Endodermal cell (in vitro differentiated cells): ENCODE data around the gene RRP36. TPM values are rescaled to one million over a fixed set of nuclear protein-coding genes. Genes with fewer than 3 reads are reported as not detected.

Experiments
- DNase-seq: peaks from one replicate; pipeline ENCODE4 v3.0.0-alpha.2; 2017
- H3K27ac ChIP-seq: 2 replicates; pipeline ENCODE4 v1.5.1; 2013; ENCODE audit warnings: mild to moderate bottlenecking, low read depth, low read length, moderate library complexity
- H3K27me3 ChIP-seq: 2 replicates; pipeline ENCODE4 v1.6.1; 2013; ENCODE audit warnings: mild to moderate bottlenecking, low read length, moderate library complexity; ENCODE audit not compliant: insufficient read depth, control insufficient read depth, poor library complexity, severe bottlenecking
- H3K36me3 ChIP-seq: 2 replicates; pipeline ENCODE4 v1.7.0; 2013; ENCODE audit warnings: mild to moderate bottlenecking, low read length, moderate library complexity; ENCODE audit not compliant: control insufficient read depth, insufficient read depth
- H3K4me1 ChIP-seq: one replicate; pipeline ENCODE4 v1.7.0; 2013; ENCODE audit warnings: low read length; ENCODE audit not compliant: control insufficient read depth, insufficient read depth
- H3K4me3 ChIP-seq: 2 replicates; pipeline ENCODE4 v1.5.1; 2013; ENCODE audit warnings: mild to moderate bottlenecking, low read length, moderate library complexity
- H3K9ac ChIP-seq: 2 replicates; pipeline ENCODE4 v1.6.1; 2013; ENCODE audit warnings: mild to moderate bottlenecking, low read length, moderate library complexity; ENCODE audit not compliant: poor library complexity, severe bottlenecking; ENCODE audit errors: extremely low read depth
- H3K9me3 ChIP-seq: 2 replicates; pipeline ENCODE4 v1.6.1; 2013; ENCODE audit warnings: mild to moderate bottlenecking, low read length, moderate library complexity; ENCODE audit not compliant: control insufficient read depth
- H3K27ac Mint-ChIP-seq: 2 replicates; pipeline ENCODE4 v1.8.0; 2020; ENCODE audit warnings: mixed read lengths
- H3K27me3 Mint-ChIP-seq: 2 replicates; pipeline ENCODE4 v1.8.0; 2021; ENCODE audit warnings: mild to moderate bottlenecking, mixed read lengths; ENCODE audit not compliant: insufficient read depth
- H3K36me3 Mint-ChIP-seq: 2 replicates; pipeline ENCODE4 v1.8.0; 2020; ENCODE audit warnings: low read depth, mixed read lengths
- H3K4me1 Mint-ChIP-seq: 2 replicates; pipeline ENCODE4 v1.8.0; 2020; ENCODE audit warnings: mixed read lengths
- H3K4me3 Mint-ChIP-seq: 2 replicates; pipeline ENCODE4 v1.8.0; 2020; ENCODE audit warnings: mild to moderate bottlenecking, moderate library complexity, mixed read lengths
- H3K9me3 Mint-ChIP-seq: 2 replicates; pipeline ENCODE4 v1.8.0; 2020; ENCODE audit warnings: mild to moderate bottlenecking, mixed read lengths
- WGBS, 2 experiments: methylation state at CpG; one replicate each; pipeline versions ENCODE4 v1.1.5 to v1.1.7; 2013; ENCODE audit warnings: missing lambda C conversion rate in 2 of 2, mixed read lengths in 1 of 2; ENCODE audit not compliant: insufficient coverage in 1 of 2, insufficient read length in 1 of 2; 5-methylcytosine and 5-hydroxymethylcytosine counted together
- total RNA-seq, 2 donors: library from RNA; stranded (reverse); fragmentation: NEBNext Ultra II Directional in 1 of 2; extraction: Animal tissue kit (Norgen Biotek cat#: 25700) in 1 of 2; gene quantifications; 2 replicates in 1 of 2; 3 replicates in 1 of 2; pipeline ENCODE4 v1.2.1, GENCODE V29; 2021
- TF ChIP-seq, protein P1 (sequence below): fragments of 200-600 bp; sonication (generic); conservative IDR thresholded peaks from 2 replicates; pipeline ENCODE4 v1.5.0; 2021; ENCODE audit warnings: antibody characterized with exemption, mild to moderate bottlenecking

The RRP36 gene
- total RNA-seq, 2 donors from 2014 or later: 76.9 to 80.6 TPM

- Mint-ChIP-seq H3K9me3 (no peaks in the 10 kb centered on the region), H3K4me1 (peaks cover 20% of the 10 kb centered on the region), H3K36me3 (peaks cover 24% of the 10 kb centered on the region), H3K27ac (peak within 1 kb of the TSS; percentile 79), H3K4me3 (peak within 1 kb of the TSS; percentile 88), H3K27me3 (no peaks in the 10 kb centered on the region)
- Histone ChIP-seq H3K9ac (peak within 1 kb of the TSS; percentile 91), H3K27me3 (no peaks in the 10 kb centered on the region), H3K36me3 (peaks cover 25% of the 10 kb centered on the region), H3K4me3 (peak within 1 kb of the TSS; percentile 95), H3K9me3 (no peaks in the 10 kb centered on the region), H3K4me1 (peaks cover 8% of the 10 kb centered on the region), H3K27ac (peak within 1 kb of the TSS; percentile 66)
- TF ChIP-seq, protein P1, sequence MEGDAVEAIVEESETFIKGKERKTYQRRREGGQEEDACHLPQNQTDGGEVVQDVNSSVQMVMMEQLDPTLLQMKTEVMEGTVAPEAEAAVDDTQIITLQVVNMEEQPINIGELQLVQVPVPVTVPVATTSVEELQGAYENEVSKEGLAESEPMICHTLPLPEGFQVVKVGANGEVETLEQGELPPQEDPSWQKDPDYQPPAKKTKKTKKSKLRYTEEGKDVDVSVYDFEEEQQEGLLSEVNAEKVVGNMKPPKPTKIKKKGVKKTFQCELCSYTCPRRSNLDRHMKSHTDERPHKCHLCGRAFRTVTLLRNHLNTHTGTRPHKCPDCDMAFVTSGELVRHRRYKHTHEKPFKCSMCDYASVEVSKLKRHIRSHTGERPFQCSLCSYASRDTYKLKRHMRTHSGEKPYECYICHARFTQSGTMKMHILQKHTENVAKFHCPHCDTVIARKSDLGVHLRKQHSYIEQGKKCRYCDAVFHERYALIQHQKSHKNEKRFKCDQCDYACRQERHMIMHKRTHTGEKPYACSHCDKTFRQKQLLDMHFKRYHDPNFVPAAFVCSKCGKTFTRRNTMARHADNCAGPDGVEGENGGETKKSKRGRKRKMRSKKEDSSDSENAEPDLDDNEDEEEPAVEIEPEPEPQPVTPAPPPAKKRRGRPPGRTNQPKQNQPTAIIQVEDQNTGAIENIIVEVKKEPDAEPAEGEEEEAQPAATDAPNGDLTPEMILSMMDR: no peak
- peak; percentile 96 for DNase-seq
- 4 to 13% methylated on average over 3 to 60 of the region's 60 CpGs for WGBS, 2 experiments
Observed at GRCh38 chr6:43075670-43076463, 54.4 kb downstream of the RRP36 start, which contains the start of gene PTK7. Gene PTK7 (plus strand): TSS chr6:43076314. CDS start chr6:43076489, 175 bp downstream.

DNA sequence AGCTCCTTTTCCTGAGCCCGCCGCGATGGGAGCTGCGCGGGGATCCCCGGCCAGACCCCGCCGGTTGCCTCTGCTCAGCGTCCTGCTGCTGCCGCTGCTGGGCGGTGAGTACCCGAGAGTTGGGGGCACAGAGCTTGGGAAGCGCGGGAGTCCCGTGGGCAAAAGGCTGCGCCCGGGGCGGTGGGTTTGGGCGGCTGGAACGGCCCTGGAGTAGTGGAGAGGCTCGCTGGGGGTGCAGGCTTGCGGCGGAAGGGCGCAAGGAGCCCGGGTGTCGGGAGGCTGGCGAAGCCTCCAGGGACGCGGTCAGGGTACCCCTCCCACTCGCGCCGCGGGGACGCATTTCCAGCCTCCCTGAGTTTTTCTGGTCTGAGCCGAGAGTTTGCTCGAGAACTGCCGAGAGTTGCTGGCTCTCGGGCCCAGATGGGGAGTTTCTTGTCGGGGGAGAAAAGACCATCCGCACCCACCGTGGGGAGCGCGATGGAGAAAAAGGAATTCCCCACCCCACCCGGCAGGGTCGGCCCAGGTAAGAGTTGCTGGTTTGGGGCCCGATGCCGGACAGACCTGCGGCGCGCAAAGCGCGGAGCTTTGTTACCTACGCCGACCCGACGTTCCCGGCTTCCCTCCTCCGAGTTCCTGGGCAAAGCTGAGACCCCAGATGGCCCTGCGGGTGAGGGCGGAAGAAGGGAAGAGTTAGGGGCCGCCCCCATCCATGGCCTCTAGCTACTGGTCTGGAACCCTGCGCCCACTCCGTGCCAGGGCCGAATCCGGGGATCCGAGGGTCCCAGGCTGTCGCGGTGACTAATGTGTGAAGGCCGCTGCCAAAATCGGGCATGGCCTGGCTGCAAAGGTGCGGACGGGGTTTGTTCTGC is 55.3 kb downstream of the RRP36 start:
- peak overlapping the region; percentile 88 for H3K4me3 Mint-ChIP-seq
- WGBS, 2 experiments: 0% methylated on average over 45 to 72 of the region's 72 CpGs
- H3K36me3 ChIP-seq: peaks cover 25% of the 10 kb centered on the region
- peak overlapping the region; percentile 91 for H3K9ac ChIP-seq
- peaks cover 24% of the 10 kb centered on the region for H3K36me3 Mint-ChIP-seq
- peaks cover 8% of the 10 kb centered on the region for H3K4me1 ChIP-seq
- H3K4me3 ChIP-seq: peak overlapping the region; percentile 95
- no peaks in the 10 kb centered on the region for H3K27me3 Mint-ChIP-seq
- H3K9me3 ChIP-seq: no peaks in the 10 kb centered on the region
- peak overlapping the region; percentile 66 for H3K27ac ChIP-seq
- H3K4me1 Mint-ChIP-seq: peaks cover 20% of the 10 kb centered on the region
- no peaks in the 10 kb centered on the region for H3K27me3 ChIP-seq
- peak; percentile 93 for DNase-seq
- TF ChIP-seq, protein P1: no peak
- H3K27ac Mint-ChIP-seq: peak overlapping the region; percentile 79
- H3K9me3 Mint-ChIP-seq: no peaks in the 10 kb centered on the region

GRCh38 chr6:43077333-43077809 is 55.9 kb downstream of the RRP36 start:
- H3K9ac ChIP-seq: peak overlapping the region; percentile 91
- Mint-ChIP-seq H3K4me1 (peaks cover 20% of the 10 kb centered on the region), H3K4me3 (peak overlapping the region; percentile 88), H3K9me3 (no peaks in the 10 kb centered on the region), H3K27ac (peak overlapping the region; percentile 79), H3K27me3 (no peaks in the 10 kb centered on the region), H3K36me3 (peaks cover 19% of the 10 kb centered on the region)
- 8 to 10% methylated on average over 3 to 8 of the region's 8 CpGs for WGBS, 2 experiments
- H3K27me3 ChIP-seq: no peaks in the 10 kb centered on the region
- H3K4me1 ChIP-seq: peaks cover 8% of the 10 kb centered on the region
- TF ChIP-seq, protein P1: no peak
- H3K36me3 ChIP-seq: peaks cover 18% of the 10 kb centered on the region
- DNase-seq: no peak
- H3K4me3 ChIP-seq: peak overlapping the region; percentile 95
- no peaks in the 10 kb centered on the region for H3K9me3 ChIP-seq
- H3K27ac ChIP-seq: no peak overlapping the region
